ENCODE measurements around the gene INSL3.
A peak's percentile ranks its signal among the peaks of the same experiment; 100 is the strongest.

INSL3 gene

DNA sequence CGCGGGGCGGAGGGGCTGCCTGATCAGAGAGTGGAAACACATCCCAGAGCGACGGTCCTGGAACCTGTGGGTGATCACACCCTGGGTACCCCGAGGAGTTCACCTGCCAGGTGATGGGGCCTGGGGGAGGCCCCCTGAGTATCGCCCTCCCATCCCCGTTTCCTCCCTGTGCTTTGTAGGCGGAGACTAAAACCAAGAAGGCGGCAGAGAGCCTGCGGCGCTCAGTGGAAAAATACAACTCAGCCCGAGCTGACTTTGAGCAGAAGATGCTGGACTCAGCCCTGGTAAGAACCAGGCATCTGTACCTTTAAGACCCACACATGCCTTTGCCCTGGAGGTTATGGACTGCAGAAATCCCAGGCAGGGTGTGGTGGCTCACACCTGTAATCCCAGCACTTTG lies 50.7 kb downstream of the INSL3 start:
- H3K4me3 ChIP-seq (ENCODE audit: low read depth, low read length) = no peak overlapping the region
- TF ChIP-seq, protein P1, sequence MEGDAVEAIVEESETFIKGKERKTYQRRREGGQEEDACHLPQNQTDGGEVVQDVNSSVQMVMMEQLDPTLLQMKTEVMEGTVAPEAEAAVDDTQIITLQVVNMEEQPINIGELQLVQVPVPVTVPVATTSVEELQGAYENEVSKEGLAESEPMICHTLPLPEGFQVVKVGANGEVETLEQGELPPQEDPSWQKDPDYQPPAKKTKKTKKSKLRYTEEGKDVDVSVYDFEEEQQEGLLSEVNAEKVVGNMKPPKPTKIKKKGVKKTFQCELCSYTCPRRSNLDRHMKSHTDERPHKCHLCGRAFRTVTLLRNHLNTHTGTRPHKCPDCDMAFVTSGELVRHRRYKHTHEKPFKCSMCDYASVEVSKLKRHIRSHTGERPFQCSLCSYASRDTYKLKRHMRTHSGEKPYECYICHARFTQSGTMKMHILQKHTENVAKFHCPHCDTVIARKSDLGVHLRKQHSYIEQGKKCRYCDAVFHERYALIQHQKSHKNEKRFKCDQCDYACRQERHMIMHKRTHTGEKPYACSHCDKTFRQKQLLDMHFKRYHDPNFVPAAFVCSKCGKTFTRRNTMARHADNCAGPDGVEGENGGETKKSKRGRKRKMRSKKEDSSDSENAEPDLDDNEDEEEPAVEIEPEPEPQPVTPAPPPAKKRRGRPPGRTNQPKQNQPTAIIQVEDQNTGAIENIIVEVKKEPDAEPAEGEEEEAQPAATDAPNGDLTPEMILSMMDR (IDR thresholded peaks at IDR 0.05; ENCODE audit: low read depth, low read length, missing control alignments) = no peak
- no peak for DNase-seq (ENCODE audit: low read depth)

DNA sequence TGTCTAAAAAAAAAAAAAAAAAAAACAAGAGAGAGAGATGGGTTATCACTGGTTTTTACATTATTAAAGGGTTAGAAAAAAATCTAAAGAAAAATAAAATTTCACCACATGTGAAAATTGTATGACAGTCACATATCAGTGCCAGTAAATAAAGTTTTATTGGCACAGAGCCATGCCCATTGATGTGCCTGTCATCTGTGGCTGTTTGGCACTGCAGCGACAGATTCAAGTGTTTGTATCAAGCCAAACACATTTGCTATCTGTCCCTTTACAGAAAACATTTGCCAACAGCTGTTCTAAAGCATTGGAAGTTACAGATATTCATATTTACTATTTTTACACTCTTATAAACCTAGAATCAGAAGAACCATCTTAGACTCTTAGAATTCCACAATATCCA lies 53.8 kb downstream of the INSL3 start:
- no peak for DNase-seq (ENCODE audit: low read depth)
- H3K4me3 ChIP-seq (ENCODE audit: low read depth, low read length) = no peak overlapping the region
- TF ChIP-seq, protein P1 (IDR thresholded peaks at IDR 0.05; ENCODE audit: low read depth, low read length, missing control alignments) = no peak

DNA sequence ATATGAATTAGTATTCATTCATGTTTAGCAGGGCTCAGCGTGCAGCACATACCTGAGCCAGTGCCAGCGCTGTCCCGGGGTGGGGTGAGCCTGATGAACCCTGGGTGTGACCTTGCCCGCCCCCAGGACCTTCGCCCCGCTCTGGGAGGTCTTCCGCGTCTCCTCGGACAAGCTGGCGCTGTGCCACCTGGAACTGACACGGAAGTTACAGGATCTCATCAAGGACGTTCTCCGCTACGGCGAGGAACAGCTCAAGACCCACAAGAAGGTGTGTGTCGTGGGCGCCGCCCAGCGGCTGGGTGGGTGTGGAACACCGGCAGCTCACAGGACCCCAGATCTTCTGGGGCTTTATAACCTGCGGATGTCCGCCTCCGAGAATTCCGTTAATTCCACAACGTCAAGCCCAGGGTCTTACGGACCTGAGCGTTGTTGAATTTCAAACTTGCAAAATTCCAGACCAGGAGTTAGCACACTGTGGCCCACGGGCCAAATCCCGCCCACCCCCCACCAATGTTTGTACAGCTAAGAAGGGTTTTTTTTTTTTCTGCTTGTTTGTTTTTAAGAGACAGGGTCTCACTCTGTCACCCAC lies 54.7 kb downstream of the INSL3 start:
- H3K4me3 ChIP-seq (ENCODE audit: low read depth, low read length) = no peak overlapping the region
- TF ChIP-seq, protein P1 (IDR thresholded peaks at IDR 0.05; ENCODE audit: low read depth, low read length, missing control alignments) = peak; percentile 97
- DNase-seq (ENCODE audit: low read depth) = no peak
